SK-N-MC (cell line): ENCODE results near the gene NKAPD1.

Source experiments
- DNase-seq: peaks from one replicate; pipeline ENCODE4 v3.0.0-alpha.2; 2011; ENCODE audit warnings: low read depth, low spot score
- H3K27ac ChIP-seq: fragments of 200-600 bp; sonication (generic); 2 replicates; pipeline ENCODE4 v1.5.1; 2016; ENCODE audit warnings: mixed run types
- H3K36me3 ChIP-seq: fragments of 200-600 bp; sonication (generic); 2 replicates; pipeline ENCODE4 v1.6.1; 2017; ENCODE audit warnings: antibody characterized with exemption, low read length, mixed read lengths; ENCODE audit not compliant: insufficient read depth
- H3K4me3 ChIP-seq: fragments of 200-600 bp; sonication (generic); 2 replicates; pipeline ENCODE4 v1.5.1; 2016
- H3K9ac ChIP-seq: fragments of 200-600 bp; sonication (generic); 2 replicates; pipeline ENCODE4 v1.8.0; 2017; ENCODE audit warnings: mixed run types, mixed read lengths; ENCODE audit not compliant: insufficient read length
- H3K9me3 ChIP-seq: fragments of 200-600 bp; sonication (generic); 2 replicates; pipeline ENCODE4 v1.6.1; 2017; ENCODE audit warnings: low read depth, mild to moderate bottlenecking, antibody characterized with exemption, low read length, moderate library complexity, mixed read lengths
- EZH2 ChIP-seq: fragments of 200-600 bp; sonication (generic); IDR thresholded peaks from one replicate; pipeline ENCODE4 v1.6.1; 2017; ENCODE audit warnings: antibody characterized with exemption
- FOXP2 ChIP-seq: optimal IDR thresholded peaks from 2 replicates; pipeline ENCODE3; 2011; ENCODE audit warnings: mild to moderate bottlenecking, moderate library complexity; ENCODE audit not compliant: insufficient read depth; ENCODE audit errors: extremely low read length, control extremely low read depth
- POLR2AphosphoS5 ChIP-seq: IDR thresholded peaks from 2 replicates; pipeline ENCODE4 v1.6.1; 2012; ENCODE audit warnings: mild to moderate bottlenecking, low read depth, low read length, borderline replicate concordance

NKAPD1 gene

DNA sequence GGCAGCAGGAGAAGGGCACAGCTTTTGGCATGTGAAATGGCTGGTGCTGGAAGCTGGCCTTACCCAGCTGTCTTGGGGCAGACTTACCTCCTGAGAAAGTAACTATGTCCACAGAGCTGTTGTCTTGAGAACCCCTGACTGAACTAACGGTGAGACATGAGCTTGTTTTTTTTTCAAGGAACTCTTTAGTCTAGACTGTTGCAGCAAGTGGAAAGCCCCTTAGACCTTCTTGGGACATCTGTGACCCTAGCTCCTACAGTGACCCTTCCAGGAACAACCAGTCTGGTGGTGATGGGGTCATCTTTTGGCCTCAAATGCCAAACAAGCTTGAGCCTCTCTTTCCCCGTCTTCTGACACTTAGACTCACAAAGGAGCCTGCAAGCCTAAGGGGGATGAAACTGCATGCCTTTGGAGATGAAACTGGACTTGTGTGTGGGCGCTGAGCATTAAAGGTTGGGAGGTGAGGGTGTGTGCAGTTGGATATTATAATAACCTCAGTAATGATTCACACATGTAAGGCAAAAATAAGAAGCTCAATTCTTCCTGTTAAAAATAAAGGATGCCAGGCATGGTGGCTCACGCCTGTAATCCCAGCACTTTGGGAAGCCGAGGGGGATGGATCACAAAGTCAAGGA is 48.0 kb downstream of the NKAPD1 start:
- no peak for TF ChIP-seq FOXP2

DNA sequence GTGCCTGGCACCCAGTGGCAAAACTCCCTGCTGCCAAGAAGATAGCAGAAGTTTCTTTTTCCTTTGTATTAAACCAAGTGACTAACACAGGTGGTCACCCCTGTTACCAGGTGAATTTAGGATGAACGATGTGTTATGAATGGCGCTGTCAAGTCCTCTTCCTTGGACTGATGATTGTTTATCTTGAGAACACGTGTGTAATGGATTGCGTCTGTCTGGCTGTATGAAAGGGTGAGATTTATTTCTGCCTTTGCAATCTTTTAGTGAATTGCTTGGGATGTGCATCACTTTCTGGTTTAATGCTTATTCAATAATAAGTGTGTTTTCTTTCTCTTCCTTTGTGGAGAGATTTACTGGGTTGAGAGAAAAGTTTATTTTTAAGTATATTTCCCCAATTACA is 49.0 kb downstream of the NKAPD1 start:
- no peak for DNase-seq
- Histone ChIP-seq H3K9me3 (no peaks in the 10 kb centered on the region), H3K9ac (no peak overlapping the region), H3K36me3 (no peaks in the 10 kb centered on the region), H3K4me3 (no peak overlapping the region), H3K27ac (no peak overlapping the region)
- TF ChIP-seq POLR2AphosphoS5 (no peak), FOXP2 (no peak), EZH2 (no peak)

More for the DNA sequence above, 48.0 kb downstream of the NKAPD1 start:
- Histone ChIP-seq H3K9me3 (no peaks in the 10 kb centered on the region), H3K4me3 (no peak overlapping the region), H3K36me3 (no peaks in the 10 kb centered on the region), H3K27ac (no peak overlapping the region), H3K9ac (no peak overlapping the region)
- DNase-seq = no peak

DNA sequence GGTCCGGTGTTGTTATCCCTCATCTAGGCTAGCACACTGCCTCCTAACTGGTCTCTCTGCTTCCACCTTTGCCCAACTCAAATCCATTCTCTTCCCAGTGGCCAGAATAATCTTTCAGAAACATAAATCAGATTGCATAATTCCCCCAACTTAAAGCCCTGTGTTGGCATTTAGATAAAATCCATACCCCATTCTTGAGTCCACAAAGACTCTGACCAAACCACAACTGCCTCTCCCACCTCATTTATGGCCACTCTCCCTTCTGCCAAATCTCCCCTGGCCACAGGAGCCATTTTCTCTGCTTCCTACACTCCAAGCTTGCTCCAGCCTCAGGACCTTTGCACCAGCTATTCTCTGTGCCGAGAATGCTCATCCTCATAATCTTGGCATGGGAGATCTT is 53.0 kb downstream of the NKAPD1 start:
- TF ChIP-seq POLR2AphosphoS5 = no peak
- Histone ChIP-seq H3K36me3 (no peaks in the 10 kb centered on the region), H3K9me3 (no peaks in the 10 kb centered on the region), H3K4me3 (no peak overlapping the region), H3K9ac (no peak overlapping the region), H3K27ac (no peak overlapping the region)
- no peak for DNase-seq

DNA sequence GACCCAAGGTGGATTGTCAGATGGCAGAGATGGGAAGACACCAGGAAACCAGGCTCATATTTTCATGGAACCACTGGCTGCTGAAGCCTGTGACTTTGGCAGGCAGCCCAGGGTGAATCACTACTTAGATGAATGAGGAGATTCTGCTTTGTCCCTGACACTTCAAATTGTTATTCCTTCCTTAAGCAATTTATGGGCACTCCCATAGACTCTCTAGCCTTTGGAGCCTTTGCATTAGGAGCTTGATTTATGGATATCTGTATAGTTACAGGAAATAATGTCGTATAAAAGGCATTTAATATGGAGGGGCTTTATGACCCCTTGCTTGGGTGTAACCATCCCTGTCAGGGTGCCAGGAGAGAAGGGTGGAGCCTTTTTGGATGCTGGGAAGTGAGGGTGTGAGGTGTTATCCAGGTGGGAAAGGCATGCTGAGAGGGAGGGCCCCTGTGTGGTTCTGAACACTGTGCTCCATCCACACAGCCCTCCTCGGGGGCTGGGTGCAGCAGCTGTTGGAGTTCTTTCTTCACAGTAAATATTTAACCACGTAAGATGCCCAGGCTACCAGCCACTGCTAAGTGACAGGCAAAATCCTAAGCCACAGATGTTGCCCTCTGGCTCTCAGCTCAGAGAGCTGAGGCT is 54.5 kb downstream of the NKAPD1 start:
- Histone ChIP-seq H3K9ac (no peak overlapping the region), H3K4me3 (no peak overlapping the region), H3K9me3 (no peaks in the 10 kb centered on the region), H3K27ac (no peak overlapping the region), H3K36me3 (no peaks in the 10 kb centered on the region)
- no peak for TF ChIP-seq FOXP2
- TF ChIP-seq EZH2 = no peak
- no peak for TF ChIP-seq POLR2AphosphoS5
- DNase-seq = peak; percentile 35

DNA sequence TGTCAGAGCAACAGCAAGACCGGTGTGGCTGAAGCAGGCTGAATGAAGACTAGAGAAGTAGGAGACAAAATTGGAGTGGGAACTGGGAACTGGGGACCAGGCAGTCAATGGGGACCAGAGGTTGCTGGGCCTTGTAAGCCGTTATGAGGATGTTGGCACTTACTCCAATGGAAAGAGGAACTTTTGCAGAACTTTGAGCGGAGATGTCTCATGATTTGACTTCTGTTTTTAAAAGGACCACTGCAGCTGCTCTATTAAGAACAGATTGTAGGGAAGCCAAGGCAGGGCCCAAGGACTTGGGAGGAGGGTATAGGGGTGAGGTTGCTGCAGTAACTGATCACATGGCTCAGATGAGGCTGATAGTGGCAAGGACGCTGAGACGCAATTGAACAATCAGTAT is 55.6 kb downstream of the NKAPD1 start:
- TF ChIP-seq FOXP2 (no peak), EZH2 (no peak), POLR2AphosphoS5 (no peak)
- no peak overlapping the region for H3K9ac ChIP-seq
- no peaks in the 10 kb centered on the region for H3K36me3 ChIP-seq
- no peak overlapping the region for H3K27ac ChIP-seq
- no peak overlapping the region for H3K4me3 ChIP-seq
- no peak for DNase-seq
- no peaks in the 10 kb centered on the region for H3K9me3 ChIP-seq

DNA sequence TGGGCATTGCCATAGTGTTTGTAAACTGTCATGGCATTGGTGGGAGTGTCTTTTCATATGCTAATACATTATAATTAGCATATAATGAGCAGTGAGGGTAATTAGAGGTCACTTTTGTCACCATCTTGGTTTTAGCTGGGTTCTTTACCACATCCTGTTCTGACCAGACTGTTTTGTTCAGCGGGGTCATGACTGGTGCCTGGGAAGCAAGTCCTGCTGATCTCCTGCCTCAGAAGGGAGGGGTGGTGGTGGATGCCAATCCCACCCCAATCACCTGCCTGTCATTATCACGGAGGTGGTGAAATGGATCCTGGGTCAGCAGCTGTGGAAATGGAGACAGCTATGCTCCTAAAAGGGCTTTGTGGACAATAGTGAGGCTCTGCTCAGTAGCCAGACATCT is 58.6 kb downstream of the NKAPD1 start:
- no peak for DNase-seq
- H3K27ac ChIP-seq = no peak overlapping the region

DNA sequence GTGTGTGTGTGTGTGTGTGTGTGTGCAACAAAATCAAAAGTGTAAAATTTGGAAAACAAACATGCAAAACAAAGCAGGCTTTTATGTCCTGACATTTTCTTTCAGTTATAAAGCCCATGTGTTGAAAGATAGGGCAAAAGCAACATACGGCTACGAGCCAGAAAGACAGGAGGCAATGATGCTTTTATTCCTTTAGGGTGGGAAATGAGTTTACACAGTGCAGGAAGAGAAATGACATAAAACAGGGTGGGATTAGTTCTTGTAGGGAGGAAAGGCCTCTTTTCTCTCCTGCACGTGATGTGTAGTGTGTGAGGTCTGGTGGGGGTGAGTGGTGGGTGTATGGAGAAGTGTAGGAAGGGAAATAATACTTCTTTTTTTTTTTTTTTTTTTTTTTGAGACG is 60.4 kb downstream of the NKAPD1 start:
- TF ChIP-seq POLR2AphosphoS5 (no peak), FOXP2 (no peak), EZH2 (no peak)
- H3K36me3 ChIP-seq = no peaks in the 10 kb centered on the region
- no peaks in the 10 kb centered on the region for H3K9me3 ChIP-seq
- H3K4me3 ChIP-seq = no peak overlapping the region
- H3K27ac ChIP-seq = no peak overlapping the region
- no peak overlapping the region for H3K9ac ChIP-seq
- no peak for DNase-seq

More for the DNA sequence above, 58.6 kb downstream of the NKAPD1 start:
- no peak for TF ChIP-seq FOXP2
- no peak for TF ChIP-seq EZH2
- TF ChIP-seq POLR2AphosphoS5 = no peak
- no peak overlapping the region for H3K9ac ChIP-seq
- H3K4me3 ChIP-seq = no peak overlapping the region
- H3K9me3 ChIP-seq = no peaks in the 10 kb centered on the region
- no peaks in the 10 kb centered on the region for H3K36me3 ChIP-seq
